ENCODE results near the gene NEAT1.

The NEAT1 gene

GRCh38 chr11:65392186-65392829 lies 30.3 kb upstream of the NEAT1 start:
- no peak for DNase-seq (ENCODE audit: low read depth)
- no peak overlapping the region for H3K4me3 ChIP-seq (ENCODE audit: low read depth, low read length)
- TF ChIP-seq, protein P1, sequence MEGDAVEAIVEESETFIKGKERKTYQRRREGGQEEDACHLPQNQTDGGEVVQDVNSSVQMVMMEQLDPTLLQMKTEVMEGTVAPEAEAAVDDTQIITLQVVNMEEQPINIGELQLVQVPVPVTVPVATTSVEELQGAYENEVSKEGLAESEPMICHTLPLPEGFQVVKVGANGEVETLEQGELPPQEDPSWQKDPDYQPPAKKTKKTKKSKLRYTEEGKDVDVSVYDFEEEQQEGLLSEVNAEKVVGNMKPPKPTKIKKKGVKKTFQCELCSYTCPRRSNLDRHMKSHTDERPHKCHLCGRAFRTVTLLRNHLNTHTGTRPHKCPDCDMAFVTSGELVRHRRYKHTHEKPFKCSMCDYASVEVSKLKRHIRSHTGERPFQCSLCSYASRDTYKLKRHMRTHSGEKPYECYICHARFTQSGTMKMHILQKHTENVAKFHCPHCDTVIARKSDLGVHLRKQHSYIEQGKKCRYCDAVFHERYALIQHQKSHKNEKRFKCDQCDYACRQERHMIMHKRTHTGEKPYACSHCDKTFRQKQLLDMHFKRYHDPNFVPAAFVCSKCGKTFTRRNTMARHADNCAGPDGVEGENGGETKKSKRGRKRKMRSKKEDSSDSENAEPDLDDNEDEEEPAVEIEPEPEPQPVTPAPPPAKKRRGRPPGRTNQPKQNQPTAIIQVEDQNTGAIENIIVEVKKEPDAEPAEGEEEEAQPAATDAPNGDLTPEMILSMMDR (IDR thresholded peaks at IDR 0.05; ENCODE audit: low read depth, low read length), result no peak
- TF ChIP-seq POLR2A (IDR thresholded peaks at IDR 0.05; ENCODE audit: extremely low read depth, insufficient read length) (no peak), MAX (IDR thresholded peaks at IDR 0.05; ENCODE audit: low read depth, low read length) (no peak), MYC (IDR thresholded peaks at IDR 0.05; ENCODE audit: low read depth, low read length) (no peak)

GRCh38 chr11:65392899-65393298 lies 29.7 kb upstream of the NEAT1 start:
- no peak for DNase-seq (ENCODE audit: low read depth)
- TF ChIP-seq MAX (IDR thresholded peaks at IDR 0.05; ENCODE audit: low read depth, low read length), result no peak
- no peak for TF ChIP-seq POLR2A (IDR thresholded peaks at IDR 0.05; ENCODE audit: extremely low read depth, insufficient read length)
- TF ChIP-seq, protein P1 (IDR thresholded peaks at IDR 0.05; ENCODE audit: low read depth, low read length), result no peak
- TF ChIP-seq MYC (IDR thresholded peaks at IDR 0.05; ENCODE audit: low read depth, low read length), result no peak
- no peak overlapping the region for H3K4me3 ChIP-seq (ENCODE audit: low read depth, low read length)

GRCh38 chr11:65393513-65394079 lies 29.0 kb upstream of the NEAT1 start:
- TF ChIP-seq MYC (IDR thresholded peaks at IDR 0.05; ENCODE audit: low read depth, low read length), result no peak
- no peak for TF ChIP-seq POLR2A (IDR thresholded peaks at IDR 0.05; ENCODE audit: extremely low read depth, insufficient read length)
- no peak for TF ChIP-seq MAX (IDR thresholded peaks at IDR 0.05; ENCODE audit: low read depth, low read length)
- TF ChIP-seq, protein P1 (IDR thresholded peaks at IDR 0.05; ENCODE audit: low read depth, low read length), result no peak
- DNase-seq (ENCODE audit: low read depth), result no peak
- no peak overlapping the region for H3K4me3 ChIP-seq (ENCODE audit: low read depth, low read length)

DNA sequence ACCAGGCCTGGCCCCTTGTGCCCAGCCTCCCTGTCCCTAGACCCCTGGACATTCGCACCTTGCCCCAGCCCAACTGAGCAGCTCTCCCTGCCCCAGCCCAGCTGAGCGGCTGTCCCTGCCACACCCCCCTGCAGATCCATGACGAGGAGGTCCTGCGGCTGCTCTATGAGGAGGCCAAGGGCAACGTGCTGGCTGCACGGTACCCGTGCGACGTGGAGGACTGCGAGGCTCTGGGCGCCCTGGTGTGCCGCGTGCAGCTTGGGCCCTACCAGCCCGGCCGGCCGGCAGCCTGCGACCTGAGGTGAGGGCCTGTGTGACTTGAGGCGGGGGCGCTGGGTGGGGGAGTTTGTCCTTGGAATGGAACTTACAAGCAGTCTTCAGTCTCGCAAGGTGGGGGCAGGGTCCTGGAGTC lies 28.5 kb upstream of the NEAT1 start:
- H3K4me3 ChIP-seq (ENCODE audit: low read depth, low read length), result no peak overlapping the region
- TF ChIP-seq POLR2A (IDR thresholded peaks at IDR 0.05; ENCODE audit: extremely low read depth, insufficient read length), result no peak
- TF ChIP-seq, protein P1 (IDR thresholded peaks at IDR 0.05; ENCODE audit: low read depth, low read length), result no peak
- no peak for TF ChIP-seq MYC (IDR thresholded peaks at IDR 0.05; ENCODE audit: low read depth, low read length)
- TF ChIP-seq MAX (IDR thresholded peaks at IDR 0.05; ENCODE audit: low read depth, low read length), result no peak
- no peak for DNase-seq (ENCODE audit: low read depth)

DNA sequence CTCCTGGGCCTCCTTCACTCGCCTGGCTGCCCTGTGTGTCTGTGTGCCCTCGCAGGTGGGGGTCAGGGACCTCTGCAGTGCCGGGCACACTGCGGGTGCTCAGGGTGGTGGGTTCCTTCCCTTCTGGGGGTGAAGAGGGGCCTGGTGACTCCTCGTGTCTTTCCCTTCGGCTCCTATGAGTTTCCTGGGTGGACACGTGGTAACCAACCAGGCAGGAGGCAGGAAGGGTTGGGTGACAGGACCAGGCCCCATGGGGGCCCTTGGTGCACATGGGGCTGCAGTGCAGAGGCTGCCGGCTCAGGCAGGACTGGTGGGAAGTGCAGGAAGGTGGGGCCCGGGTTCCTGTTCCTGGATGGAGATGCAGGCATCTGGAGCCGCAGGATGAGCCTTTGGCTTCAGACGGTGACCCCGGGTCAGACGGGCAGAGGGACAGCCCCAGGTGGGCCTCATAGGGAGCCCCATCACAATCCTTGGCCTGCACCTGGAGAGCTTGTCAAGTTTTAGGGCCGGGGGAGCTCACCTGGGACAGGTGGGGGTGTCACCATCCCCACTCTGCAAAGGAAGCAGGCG lies 26.6 kb upstream of the NEAT1 start:
- no peak overlapping the region for H3K4me3 ChIP-seq (ENCODE audit: low read depth, low read length)
- DNase-seq (ENCODE audit: low read depth), result no peak

More for the DNA sequence above, 26.6 kb upstream of the NEAT1 start:
- no peak for TF ChIP-seq MAX (IDR thresholded peaks at IDR 0.05; ENCODE audit: low read depth, low read length)
- no peak for TF ChIP-seq POLR2A (IDR thresholded peaks at IDR 0.05; ENCODE audit: extremely low read depth, insufficient read length)
- TF ChIP-seq, protein P1 (IDR thresholded peaks at IDR 0.05; ENCODE audit: low read depth, low read length), result no peak
- no peak for TF ChIP-seq MYC (IDR thresholded peaks at IDR 0.05; ENCODE audit: low read depth, low read length)

Data from NB4 (cell line).